HG02885 (cell line): Measurements from ENCODE around the gene MAN1B1.

ENCODE experiments used
- ATAC-seq: cut with Tn5 transposase; IDR thresholded peaks from one replicate; pipeline ENCODE4 v1.9.1; 2021; ENCODE audit warnings: mild to moderate bottlenecking; ENCODE audit not compliant: unreplicated experiment, poor library complexity

MAN1B1 gene

DNA sequence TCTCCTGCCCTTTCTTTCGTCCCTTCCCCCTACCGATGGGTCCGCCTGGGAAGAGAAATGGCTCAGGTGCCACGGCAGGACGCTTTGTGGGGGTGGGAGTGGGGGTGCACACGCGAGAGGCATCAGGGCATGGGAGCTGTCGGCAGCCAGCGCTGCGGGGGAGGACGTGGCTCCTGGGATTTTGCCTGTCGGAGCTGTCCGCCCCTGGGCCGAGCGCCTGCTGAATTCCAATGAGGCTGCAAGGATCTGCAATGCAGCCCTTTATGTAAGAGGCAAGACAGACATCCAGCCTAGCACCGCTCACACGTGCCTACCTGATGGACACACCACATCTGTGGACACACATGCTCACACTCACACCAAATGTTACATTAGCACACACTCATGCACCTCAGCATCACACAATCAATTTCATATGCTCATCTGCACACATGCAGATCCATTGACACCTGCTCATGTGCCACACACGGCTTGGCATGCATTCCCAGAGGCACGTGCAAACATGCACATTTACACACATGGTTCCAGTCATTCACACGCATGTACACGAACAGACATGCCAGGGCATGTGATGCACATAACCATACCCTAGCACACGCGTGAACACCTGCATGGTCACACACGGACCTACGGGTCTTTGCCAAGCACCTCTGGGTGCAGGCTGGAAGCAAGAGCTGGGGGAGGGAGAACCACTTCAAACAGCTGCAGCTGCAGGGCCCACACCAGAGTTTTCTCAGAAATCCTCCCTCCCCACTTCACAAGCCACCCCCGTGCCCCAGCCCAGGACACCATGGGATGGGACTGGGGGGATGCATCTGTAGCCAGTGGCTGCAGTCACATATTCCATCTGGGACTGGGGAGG, 53.6 kb downstream of the MAN1B1 start:
- no peak for ATAC-seq

- no peak for ATAC-seq
Observed at GRCh38 chr9:137141050-137141810, 54.4 kb downstream of the MAN1B1 start.

- ATAC-seq, result no peak
Observed at GRCh38 chr9:137141976-137142936, 55.5 kb downstream of the MAN1B1 start.

DNA sequence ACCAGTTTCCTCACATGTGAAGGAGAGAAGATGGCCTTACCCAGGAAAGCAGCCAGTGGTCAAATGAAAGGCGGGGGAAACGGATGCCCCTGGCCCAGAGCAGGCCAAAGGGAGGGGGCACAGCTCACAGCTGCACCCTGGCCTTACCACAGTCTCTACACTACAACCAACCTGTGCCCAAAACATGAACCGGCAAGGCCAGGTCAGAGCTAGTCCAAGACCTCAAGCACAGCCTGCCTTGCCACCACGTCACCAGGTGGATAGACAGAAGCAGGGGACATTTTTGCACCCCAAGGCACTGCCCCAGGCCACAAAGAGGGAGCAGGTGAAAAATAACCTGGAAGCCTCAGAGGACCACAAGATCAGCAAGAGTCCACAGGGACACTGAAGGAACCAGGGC, 56.7 kb downstream of the MAN1B1 start:
- ATAC-seq, result no peak

DNA sequence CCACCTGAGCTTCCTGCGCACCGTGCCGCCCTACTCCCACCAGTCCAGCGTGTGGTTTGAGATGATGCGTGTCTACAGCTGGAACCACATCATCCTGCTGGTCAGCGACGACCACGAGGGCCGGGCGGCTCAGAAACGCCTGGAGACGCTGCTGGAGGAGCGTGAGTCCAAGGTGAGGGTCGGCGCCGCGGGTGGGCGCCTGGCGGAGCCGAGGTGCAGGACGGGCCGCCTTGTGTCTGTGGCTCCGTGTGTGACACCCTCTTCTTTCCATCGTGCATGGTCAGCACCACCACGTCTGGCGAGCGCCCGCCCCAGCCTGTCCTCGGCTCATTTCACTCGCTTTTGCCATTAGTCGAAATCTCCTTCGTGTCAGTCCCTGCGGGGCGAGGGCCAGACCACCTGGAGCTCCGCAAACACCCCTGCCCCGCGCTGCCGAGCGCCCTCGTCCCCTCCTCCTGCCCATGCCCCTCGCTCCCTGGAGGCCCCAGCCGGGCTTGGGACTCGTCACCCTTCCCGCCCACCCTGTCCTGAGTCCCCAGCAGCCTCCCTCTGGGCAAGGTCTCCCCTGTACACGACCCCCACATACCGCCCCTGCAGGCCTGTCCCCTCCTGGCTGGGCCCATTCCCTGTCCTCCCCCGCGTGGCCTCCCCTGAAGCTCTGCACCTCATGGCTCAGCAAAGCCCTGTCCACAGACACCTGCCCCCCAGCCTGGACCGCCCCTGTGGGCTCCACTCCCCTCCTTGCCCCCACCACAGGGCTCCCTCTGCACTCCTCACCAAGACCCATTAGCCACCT, 59.1 kb downstream of the MAN1B1 start:
- no peak for ATAC-seq

GRCh38 chr9:137146527-137146918, 59.7 kb downstream of the MAN1B1 start:
- ATAC-seq, result no peak

- ATAC-seq, result no peak
Observed at GRCh38 chr9:137147091-137147792, 60.5 kb downstream of the MAN1B1 start.

GRCh38 chr9:137147793-137148160, 61.0 kb downstream of the MAN1B1 start:
- ATAC-seq, result no peak

DNA sequence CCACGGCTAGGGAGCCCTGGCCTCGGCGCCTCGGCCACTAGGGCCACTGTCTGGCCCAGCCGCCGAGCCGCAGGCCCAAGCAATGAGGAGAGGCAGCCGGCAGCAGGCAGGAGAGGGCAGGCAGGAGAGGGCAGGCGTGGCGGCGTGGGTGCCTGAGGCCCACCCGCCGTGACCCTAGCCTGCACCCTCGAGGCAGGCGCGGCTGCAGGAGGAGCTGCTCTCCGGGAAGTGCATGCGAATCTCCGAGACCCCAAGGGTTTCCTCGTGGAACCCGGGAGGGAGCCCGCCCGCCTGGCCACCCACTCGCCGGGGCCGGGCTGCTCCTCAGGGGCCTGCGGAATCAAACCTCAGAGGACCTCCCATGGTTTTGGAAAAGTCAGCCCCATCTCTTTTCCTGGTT, 61.5 kb downstream of the MAN1B1 start:
- no peak for ATAC-seq

GRCh38 chr9:137148661-137149060, 61.9 kb downstream of the MAN1B1 start:
- no peak for ATAC-seq

- ATAC-seq, result no peak
Observed at GRCh38 chr9:137149363-137149762, 62.6 kb downstream of the MAN1B1 start.

GRCh38 chr9:137149942-137150616, 63.3 kb downstream of the MAN1B1 start:
- ATAC-seq, result peak; percentile 28

- peak; percentile 61 for ATAC-seq
Observed at GRCh38 chr9:137150617-137151457, 64.1 kb downstream of the MAN1B1 start.

GRCh38 chr9:137152844-137153405, 66.1 kb downstream of the MAN1B1 start:
- ATAC-seq, result no peak

DNA sequence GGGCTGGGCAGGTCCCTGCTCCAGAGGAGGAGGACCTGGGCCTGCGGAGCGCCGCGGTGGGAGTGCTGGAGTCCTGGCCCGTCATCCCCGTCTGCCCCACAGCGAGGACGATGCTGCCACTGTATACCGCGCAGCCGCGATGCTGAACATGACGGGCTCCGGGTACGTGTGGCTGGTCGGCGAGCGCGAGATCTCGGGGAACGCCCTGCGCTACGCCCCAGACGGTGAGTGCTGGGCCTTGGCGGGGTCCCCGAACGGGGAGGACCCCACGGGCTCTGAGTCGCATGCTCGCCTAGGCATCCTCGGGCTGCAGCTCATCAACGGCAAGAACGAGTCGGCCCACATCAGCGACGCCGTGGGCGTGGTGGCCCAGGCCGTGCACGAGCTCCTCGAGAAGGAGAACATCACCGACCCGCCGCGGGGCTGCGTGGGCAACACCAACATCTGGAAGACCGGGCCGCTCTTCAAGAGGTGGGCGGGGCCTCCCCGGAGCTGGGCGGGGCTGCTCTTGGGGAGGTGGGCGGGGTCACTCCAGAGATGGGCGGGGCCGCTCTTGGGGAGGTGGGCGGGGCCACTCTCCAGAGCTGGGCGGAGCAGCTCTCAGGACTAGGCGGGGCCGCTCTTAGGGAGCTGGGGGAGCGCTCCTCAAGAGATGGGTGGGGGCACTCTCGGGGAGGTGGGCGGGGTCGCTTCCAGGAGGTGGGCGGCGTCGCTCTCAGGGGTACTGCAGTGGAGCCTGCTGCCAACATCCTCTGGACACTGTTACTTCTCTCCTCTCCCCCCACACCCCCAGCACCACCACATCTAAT, 70.0 kb downstream of the MAN1B1 start:
- no peak for ATAC-seq

DNA sequence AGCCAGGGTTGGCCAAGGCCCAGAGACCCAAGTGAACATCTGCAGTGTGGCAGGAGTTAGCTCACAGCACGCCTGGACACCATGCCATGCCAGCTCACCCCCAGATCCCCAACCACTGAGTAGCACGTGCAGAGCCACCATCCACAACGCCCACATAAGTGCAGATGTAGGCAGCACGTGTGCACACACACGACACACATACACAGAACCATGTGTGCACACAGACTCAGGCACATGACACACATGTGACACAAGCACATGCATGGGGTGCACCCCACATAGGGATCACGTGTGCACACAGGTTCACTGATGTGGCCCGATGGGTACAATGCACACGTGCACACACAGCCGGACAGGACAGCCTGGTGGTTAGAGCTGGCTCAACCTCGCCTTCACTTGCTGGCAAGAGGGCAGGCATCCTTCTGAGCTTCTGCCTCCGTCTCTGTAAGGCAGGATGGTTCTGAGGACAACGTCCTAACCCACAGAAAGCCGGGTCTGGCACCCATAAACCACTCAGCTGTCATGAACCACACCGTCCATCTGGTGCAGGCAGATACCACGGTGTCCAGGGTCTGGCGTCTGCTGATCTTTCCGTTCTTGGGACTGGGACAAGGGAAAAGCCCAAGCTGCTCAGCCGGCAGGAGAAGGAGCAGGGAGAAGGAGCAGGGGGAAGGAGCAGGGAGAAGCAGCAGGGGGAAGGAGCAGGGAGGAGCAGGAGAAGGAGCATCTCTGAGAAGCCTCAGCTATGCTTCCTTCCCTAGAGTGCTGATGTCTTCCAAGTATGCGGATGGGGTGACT, 71.0 kb downstream of the MAN1B1 start:
- ATAC-seq, result no peak
